ENCODE measurements around the gene DUS2.

Gene DUS2

DNA sequence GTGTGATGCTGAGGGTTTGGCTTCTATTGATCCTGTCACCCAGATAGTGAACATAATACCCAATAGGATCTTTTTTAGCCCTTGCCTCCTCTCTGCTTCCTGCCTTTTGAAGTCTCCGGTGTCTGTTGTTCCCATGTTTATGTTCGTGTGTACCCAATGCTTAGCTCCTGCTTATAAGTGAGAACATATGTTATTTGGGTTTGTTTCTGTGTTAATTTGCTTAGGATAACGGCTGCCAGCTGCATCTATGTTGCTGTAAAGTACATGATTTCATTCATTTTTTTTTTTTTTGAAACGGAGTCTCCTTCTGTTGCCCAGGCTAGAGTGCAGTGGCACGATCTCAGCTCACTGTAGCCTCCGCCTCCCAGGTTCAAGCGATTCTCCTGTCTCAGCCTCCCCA is 23.0 kb downstream of the DUS2 start:
- no peak for DNase-seq (ENCODE audit: low read depth)

DNA sequence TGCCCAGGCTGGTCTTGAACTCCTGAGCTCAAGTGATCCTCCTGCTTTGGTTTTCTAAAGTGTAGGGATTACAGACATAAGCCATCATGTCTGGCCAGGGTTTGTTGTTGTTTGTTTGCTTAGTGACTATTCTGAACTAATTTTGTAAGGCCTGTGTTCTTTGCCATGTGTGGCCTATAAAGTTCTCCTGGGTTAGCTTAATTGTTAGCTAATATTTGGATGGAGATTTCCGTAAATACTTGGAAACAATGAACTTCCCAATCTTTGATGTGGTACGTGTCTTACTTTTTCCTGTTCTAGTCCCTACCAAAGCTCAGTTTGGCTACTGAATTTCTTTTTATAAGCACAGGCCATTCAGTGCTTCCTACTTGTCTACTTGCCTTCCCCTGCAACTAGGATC is 24.9 kb downstream of the DUS2 start:
- DNase-seq (ENCODE audit: low read depth) = no peak

- DNase-seq (ENCODE audit: low read depth) = no peak
Observed at GRCh38 chr16:68049449-68049848, 26.4 kb downstream of the DUS2 start.

- no peak for DNase-seq (ENCODE audit: low read depth)
Observed at GRCh38 chr16:68055395-68055794, 32.3 kb downstream of the DUS2 start.

GRCh38 chr16:68059804-68060203 is 36.7 kb downstream of the DUS2 start:
- no peak for DNase-seq (ENCODE audit: low read depth)

GRCh38 chr16:68061396-68061795 is 38.3 kb downstream of the DUS2 start:
- DNase-seq (ENCODE audit: low read depth) = no peak

- DNase-seq (ENCODE audit: low read depth) = no peak
Observed at GRCh38 chr16:68062910-68063393, 39.9 kb downstream of the DUS2 start.

- DNase-seq (ENCODE audit: low read depth) = peak; percentile 92
Observed at GRCh38 chr16:68064791-68065365, 41.8 kb downstream of the DUS2 start.

DNA sequence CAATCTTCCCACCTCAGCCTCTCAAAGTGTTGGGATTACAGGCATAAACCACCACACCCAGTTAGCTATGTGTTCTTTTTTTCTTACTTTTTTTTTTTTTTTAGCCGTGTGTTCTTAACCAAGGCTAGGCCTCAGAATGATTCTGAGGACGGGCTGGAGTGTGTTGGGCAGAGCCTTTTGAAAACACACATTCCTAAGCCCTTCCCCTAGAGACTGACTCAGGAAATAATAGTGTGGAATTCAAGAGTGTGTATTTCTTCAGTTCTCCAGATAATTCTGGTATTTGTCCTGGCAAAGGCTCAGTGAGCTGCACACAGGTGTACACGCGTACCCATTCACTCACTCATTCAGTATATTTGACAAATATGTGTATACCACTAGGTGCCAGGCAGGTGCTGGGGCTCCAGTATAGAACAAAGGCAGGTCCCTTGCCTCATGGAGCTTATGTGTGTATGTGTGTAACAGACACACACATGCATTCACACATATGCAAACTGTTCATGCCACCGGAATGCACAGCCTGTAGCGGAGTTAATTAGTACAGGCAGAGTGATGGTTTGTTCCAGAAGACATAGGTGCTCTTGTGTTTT is 42.7 kb downstream of the DUS2 start:
- DNase-seq (ENCODE audit: low read depth) = peak; percentile 84

DNA sequence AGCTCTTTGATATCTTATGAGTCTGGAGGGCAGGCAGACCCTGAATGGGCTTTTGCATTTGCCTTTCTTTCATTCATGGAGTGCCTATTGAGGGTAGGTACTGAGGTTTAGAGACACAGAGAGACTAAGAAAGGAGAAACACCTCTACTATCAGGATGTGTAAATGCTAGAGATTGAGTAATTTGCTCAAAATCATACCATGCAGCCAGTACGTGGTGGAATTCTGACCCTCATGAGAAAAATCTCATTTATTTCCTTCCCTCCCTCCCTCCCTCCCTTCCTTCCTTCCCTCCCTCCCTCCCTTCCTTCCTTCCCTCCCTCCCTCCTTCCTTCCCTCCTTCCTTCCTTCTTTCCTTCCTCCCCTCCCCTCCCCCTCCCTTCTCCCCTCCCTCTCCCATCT is 43.7 kb downstream of the DUS2 start:
- no peak for DNase-seq (ENCODE audit: low read depth)

GRCh38 chr16:68068926-68069325 is 45.8 kb downstream of the DUS2 start:
- no peak for DNase-seq (ENCODE audit: low read depth)

DNA sequence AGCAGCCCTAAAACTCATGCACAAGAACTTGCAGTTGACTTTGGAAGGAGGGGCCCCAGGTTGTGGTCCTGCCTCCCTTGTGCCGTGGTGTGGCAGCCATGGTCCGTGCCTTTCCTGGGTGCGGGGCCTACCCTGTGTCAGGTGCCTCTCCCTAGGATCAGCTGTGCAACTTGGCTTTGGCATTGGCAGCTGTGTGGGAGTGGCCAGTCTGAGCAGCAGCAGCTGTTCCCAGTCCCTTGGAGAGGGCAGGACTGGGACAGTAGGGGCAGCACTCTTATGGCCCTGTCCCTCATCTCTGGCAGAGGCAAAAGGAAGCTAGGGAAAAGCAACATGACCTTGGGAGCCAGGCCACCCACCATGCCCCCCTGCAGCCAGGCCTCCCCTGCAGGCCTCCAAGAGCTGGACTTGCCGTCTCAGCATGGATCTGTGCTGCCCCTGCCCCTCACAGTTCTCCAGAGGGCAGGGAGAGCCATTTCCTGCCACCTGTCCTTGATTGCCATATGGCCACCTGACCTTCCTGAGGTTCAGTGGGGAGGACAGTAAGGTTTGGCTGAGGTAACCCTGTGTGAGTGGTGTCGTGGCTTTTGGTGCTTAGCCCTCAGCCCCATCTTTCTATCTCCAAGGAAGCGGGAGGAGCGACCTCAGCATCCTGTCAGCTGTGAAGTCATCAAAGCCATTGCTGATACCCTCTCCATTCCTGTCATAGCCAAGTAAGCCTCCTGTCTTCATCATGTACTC is 46.6 kb downstream of the DUS2 start:
- no peak for DNase-seq (ENCODE audit: low read depth)

- DNase-seq (ENCODE audit: low read depth) = no peak
Observed at GRCh38 chr16:68070249-68070730, 47.2 kb downstream of the DUS2 start.

GRCh38 chr16:68070806-68071517 is 47.9 kb downstream of the DUS2 start:
- DNase-seq (ENCODE audit: low read depth) = no peak

DNA sequence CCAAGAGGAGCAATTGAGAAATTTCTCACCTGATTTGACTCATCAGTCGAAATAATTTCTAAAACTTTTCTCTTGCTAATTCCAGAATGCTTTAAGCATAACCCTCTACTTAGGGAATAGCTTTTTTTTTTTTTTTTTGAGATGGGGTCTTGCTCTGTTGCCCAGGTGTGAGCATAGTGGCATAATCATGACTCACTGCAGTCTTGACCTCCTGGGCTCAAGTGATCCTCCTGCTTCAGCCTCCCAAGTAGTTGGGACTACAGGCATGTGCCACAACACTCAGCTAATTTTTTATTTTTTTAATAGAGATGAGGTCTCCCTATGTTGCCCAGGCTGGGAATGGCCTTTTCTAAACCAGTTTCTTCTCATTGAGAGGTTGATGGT is 48.4 kb downstream of the DUS2 start:
- DNase-seq (ENCODE audit: low read depth) = no peak

- DNase-seq (ENCODE audit: low read depth) = peak; percentile 89
Observed at GRCh38 chr16:68072038-68072695, 49.1 kb downstream of the DUS2 start.

GRCh38 chr16:68073902-68074760 is 51.0 kb downstream of the DUS2 start:
- DNase-seq (ENCODE audit: low read depth) = no peak

DNA sequence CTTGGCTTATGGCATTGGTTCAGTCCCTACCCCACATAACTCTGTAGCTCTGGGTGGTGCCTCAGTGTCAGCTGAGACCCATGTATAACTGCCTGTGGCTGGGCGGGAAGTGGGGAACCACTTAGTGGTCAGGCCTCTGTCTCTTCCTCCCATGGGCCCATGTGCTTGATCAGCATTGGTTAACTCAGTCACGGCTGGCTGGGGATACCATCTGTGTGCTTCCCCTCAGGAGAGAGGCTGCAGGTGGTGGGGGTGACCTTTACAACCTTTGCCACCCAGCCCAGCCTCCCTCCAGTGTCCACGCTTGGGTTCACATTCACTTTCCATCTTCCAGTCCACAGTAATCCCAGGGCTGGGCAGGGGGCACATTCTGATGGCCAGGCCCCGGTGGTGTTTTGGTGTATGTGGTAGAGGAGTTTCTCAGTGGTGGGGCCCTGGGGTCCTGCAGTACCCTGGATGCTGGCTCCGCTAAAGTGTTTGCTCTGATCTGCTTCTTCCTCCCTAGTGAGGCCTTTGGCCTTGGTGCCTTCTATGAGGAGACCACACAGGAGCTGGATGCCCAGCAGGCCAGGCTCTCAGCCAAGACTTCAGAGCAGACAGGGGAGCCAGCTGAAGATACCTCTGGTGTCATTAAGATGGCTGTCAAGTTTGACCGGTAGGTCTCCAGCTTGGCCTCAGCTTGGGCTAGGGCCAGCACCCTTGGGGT is 51.9 kb downstream of the DUS2 start:
- DNase-seq (ENCODE audit: low read depth) = no peak

DNA sequence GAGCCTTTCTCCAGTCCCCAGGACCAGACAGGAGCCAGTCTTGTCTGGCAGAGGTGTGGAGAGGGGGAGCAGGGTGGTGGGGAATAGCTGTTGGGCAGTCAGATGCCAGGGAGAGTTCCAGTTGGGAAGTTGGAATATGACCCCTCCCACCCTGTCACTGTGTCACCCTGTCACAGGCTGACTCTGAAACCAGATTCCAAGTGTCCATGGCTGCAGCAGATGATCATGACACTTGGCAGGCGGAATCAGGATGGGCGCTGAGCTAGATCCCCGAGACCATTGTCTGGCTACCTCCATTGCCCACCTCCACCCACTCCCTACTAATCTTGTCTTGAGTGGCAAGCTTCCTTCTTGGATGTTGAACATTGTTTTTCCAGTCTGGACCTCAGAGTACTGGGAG is 52.9 kb downstream of the DUS2 start:
- DNase-seq (ENCODE audit: low read depth) = no peak

- DNase-seq (ENCODE audit: low read depth) = no peak
Observed at GRCh38 chr16:68076560-68076959, 53.5 kb downstream of the DUS2 start.
